ENCODE results near the gene NSD1. TPM values are rescaled to one million over a fixed set of nuclear protein-coding genes. Genes with fewer than 3 reads are reported as not detected.
A peak's percentile ranks its signal among the peaks of the same experiment; 100 is the strongest.

The NSD1 gene
- total RNA-seq, 2 experiments from 2014 or later, result 87.6 to 93.3 TPM

DNA sequence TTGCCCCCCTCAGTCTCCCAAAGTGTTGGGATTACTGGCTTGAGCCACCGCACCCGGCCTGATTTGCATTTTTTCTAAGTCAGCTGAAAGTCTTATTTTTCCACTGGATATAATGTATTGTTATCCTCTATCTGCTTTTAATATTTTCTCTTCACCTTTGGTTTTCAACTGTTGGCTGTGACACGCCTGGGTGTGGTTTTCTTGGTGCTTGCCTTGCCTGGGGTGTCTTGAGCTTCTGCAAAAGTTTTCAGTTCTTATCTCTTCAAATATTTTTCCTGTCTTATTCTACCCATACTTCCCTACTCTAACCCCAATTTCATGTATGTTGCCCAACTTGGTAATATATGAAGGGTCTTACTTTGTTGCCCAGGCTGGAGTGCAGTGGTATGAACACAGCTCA lies 182.4 kb downstream of the NSD1 start:
- ATAC-seq (ENCODE audit: poor library complexity), result no peak
- POLR2A ChIA-PET, result no interaction called here
- Histone ChIP-seq H3K27ac (ENCODE audit: low read depth in 1 of 2, low read length in 2 of 2) (no peak overlapping the region), H3K9me3 (ENCODE audit: control insufficient read depth in 1 of 2, insufficient read depth in 1 of 2, low read length in 2 of 2) (peaks cover 0 to 4% of the 10 kb centered on the region in 2 experiments), H3K4me1 (ENCODE audit: insufficient read depth, low read length) (peaks cover 36% of the 10 kb centered on the region), H3K36me3 (ENCODE audit: insufficient read depth, low read length) (peaks cover 4% of the 10 kb centered on the region), H3K4me3 (ENCODE audit: low read length) (no peak overlapping the region), H3K27me3 (ENCODE audit: control insufficient read depth in 1 of 2, insufficient read depth in 2 of 2, low read length in 2 of 2) (no peaks in the 10 kb centered on the region)
- Mint-ChIP-seq H3K4me3 (no peak overlapping the region), H3K9me3 (no peaks in the 10 kb centered on the region), H3K27me3 (peaks cover 1% of the 10 kb centered on the region), H3K36me3 (ENCODE audit: low read depth) (peaks cover 11% of the 10 kb centered on the region), H3K4me1 (ENCODE audit: low read depth) (peaks cover 41% of the 10 kb centered on the region), H3K27ac (no peak overlapping the region)
- CTCF ChIA-PET, result interaction anchor here (1.1 to 1.9 kb wide), 3 partner anchors 12 to 140 kb away, joined by 3 to 5 read pairs (median 4); partner anchors contain the start of genes PRELID1 and RAB24
- no peak for DNase-seq
- intact Hi-C loops (cut with DNase I, micrococcal nuclease), result loop anchor here in 1 of 2 experiments (5.0 to 10.0 kb wide), 2 partner anchors 141 to 201 kb away; no protein-coding TSS in a partner anchor
- TF ChIP-seq, protein P1, sequence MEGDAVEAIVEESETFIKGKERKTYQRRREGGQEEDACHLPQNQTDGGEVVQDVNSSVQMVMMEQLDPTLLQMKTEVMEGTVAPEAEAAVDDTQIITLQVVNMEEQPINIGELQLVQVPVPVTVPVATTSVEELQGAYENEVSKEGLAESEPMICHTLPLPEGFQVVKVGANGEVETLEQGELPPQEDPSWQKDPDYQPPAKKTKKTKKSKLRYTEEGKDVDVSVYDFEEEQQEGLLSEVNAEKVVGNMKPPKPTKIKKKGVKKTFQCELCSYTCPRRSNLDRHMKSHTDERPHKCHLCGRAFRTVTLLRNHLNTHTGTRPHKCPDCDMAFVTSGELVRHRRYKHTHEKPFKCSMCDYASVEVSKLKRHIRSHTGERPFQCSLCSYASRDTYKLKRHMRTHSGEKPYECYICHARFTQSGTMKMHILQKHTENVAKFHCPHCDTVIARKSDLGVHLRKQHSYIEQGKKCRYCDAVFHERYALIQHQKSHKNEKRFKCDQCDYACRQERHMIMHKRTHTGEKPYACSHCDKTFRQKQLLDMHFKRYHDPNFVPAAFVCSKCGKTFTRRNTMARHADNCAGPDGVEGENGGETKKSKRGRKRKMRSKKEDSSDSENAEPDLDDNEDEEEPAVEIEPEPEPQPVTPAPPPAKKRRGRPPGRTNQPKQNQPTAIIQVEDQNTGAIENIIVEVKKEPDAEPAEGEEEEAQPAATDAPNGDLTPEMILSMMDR (IDR thresholded peaks at IDR 0.05), result no peak

DNA sequence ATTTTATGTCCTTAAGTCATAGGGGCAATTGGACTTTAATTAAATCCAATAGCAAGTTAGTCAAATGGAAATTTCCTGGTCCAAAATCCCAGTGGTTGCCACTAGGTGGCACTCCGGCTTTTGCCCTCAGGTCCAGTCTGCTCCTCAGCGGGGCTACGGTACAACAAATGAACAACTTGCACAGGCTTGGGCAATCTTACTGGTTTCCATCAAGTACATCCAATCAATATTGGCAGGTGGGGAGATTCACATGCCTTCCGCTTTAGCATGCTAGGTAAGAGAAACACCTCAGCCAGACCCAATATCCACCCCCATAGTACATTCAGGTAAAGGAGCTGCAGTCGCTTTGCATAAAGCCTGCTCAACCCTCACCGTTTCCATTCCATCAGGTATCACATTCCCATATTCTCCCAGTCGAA lies 184.4 kb downstream of the NSD1 start:
- Mint-ChIP-seq H3K36me3 (ENCODE audit: low read depth) (peaks cover 11% of the 10 kb centered on the region), H3K4me1 (ENCODE audit: low read depth) (peaks cover 22% of the 10 kb centered on the region), H3K27me3 (no peaks in the 10 kb centered on the region), H3K4me3 (no peak overlapping the region), H3K27ac (no peak overlapping the region), H3K9me3 (no peaks in the 10 kb centered on the region)
- ChIA-PET POLR2A (interaction anchor here (0.7 to 0.8 kb wide), 2 partner anchors 33 to 73 kb away, joined by 3 read pairs; no protein-coding TSS in a partner anchor), CTCF (interaction anchor here (1.0 to 2.6 kb wide), 8 partner anchors 8 to 86 kb away, joined by 3 to 13 read pairs (median 6); no protein-coding TSS in a partner anchor)
- intact Hi-C loops (cut with DNase I, micrococcal nuclease), result loop anchor here (1.0 to 10.0 kb wide), 7 partner anchors 64 to 203 kb away; no protein-coding TSS in a partner anchor
- no peaks in the 10 kb centered on the region for H3K27me3 ChIP-seq (ENCODE audit: control insufficient read depth in 1 of 2, insufficient read depth in 2 of 2, low read length in 2 of 2)
- TF ChIP-seq, protein P1 (IDR thresholded peaks at IDR 0.05), result peak; percentile 92
- H3K4me1 ChIP-seq (ENCODE audit: insufficient read depth, low read length), result peaks cover 16% of the 10 kb centered on the region
- peaks cover 0 to 4% of the 10 kb centered on the region in 2 experiments for H3K9me3 ChIP-seq (ENCODE audit: control insufficient read depth in 1 of 2, insufficient read depth in 1 of 2, low read length in 2 of 2)
- H3K4me3 ChIP-seq (ENCODE audit: low read length), result no peak overlapping the region
- peaks cover 6% of the 10 kb centered on the region for H3K36me3 ChIP-seq (ENCODE audit: insufficient read depth, low read length)
- DNase-seq, result peak; percentile 58 to 87 (median 70)
- peak; percentile 86 for ATAC-seq (ENCODE audit: poor library complexity)
- H3K27ac ChIP-seq (ENCODE audit: low read depth in 1 of 2, low read length in 2 of 2), result no peak overlapping the region

DNA sequence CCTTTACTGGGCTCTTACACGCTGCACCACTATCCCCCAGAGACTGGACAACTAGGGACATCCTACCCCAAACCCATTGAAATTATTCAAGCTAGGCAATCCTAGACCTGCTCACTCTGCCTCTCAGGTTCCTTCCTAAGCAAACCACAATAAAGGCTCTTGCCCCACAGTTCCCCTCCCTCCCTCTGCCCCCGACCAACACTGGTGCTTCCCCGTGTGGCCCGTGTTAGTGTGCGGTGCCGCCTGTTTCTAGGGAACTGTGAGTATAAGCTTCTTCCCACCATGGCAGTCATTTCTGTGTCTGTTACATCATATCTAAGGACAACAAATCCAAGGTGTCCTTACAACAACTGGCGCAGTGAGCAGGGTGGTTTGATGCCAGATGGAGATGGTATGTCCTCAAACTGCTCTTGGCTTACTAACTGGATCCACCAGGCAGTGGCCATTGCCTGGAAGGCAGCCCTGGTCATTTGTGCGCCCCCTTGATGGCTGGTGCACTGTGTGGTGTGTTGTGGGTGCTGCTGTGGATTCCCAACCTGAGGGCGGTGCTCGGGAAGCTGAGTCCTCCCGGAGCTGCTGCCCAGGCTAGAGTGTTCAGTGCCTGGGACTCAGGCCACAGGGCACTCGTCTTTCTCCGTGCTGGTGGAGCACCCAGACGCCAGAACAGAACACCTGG lies 186.5 kb downstream of the NSD1 start:
- Histone ChIP-seq H3K27ac (ENCODE audit: low read depth in 1 of 2, low read length in 2 of 2) (no peak overlapping the region), H3K4me3 (ENCODE audit: low read length) (no peak overlapping the region), H3K9me3 (ENCODE audit: control insufficient read depth in 1 of 2, insufficient read depth in 1 of 2, low read length in 2 of 2) (peaks cover 0 to 4% of the 10 kb centered on the region in 2 experiments), H3K27me3 (ENCODE audit: control insufficient read depth in 1 of 2, insufficient read depth in 2 of 2, low read length in 2 of 2) (no peaks in the 10 kb centered on the region), H3K36me3 (ENCODE audit: insufficient read depth, low read length) (peaks cover 6% of the 10 kb centered on the region), H3K4me1 (ENCODE audit: insufficient read depth, low read length) (peaks cover 14% of the 10 kb centered on the region)
- intact Hi-C loops (cut with DNase I, micrococcal nuclease), result loop anchor here in 1 of 2 experiments (5.0 to 10.0 kb wide), 2 partner anchors 137 to 205 kb away; no protein-coding TSS in a partner anchor
- Mint-ChIP-seq H3K36me3 (ENCODE audit: low read depth) (peaks cover 18% of the 10 kb centered on the region), H3K27ac (no peak overlapping the region), H3K4me1 (ENCODE audit: low read depth) (peaks cover 22% of the 10 kb centered on the region), H3K9me3 (no peaks in the 10 kb centered on the region), H3K4me3 (no peak overlapping the region), H3K27me3 (no peaks in the 10 kb centered on the region)
- POLR2A ChIA-PET, result no interaction called here
- DNase-seq, result peak in 2 of 14 experiments; percentile 46 to 50
- peak; percentile 28 for ATAC-seq (ENCODE audit: poor library complexity)
- CTCF ChIA-PET, result interaction anchor here (1.3 to 2.6 kb wide), 3 partner anchors 10 to 83 kb away, joined by 5 to 8 read pairs (median 5); no protein-coding TSS in a partner anchor
- TF ChIP-seq, protein P1 (IDR thresholded peaks at IDR 0.05), result no peak

Measured in CD4-positive, alpha-beta T cell (primary cell).